ENCODE data around the gene NCOA3. TPM values are rescaled to one million over a fixed set of nuclear protein-coding genes. Genes with fewer than 3 reads are reported as not detected.

Gene NCOA3
- total RNA-seq, 1 experiment from 2014 or later: 60.3 TPM

- Mint-ChIP-seq H3K9me3 (ENCODE audit: low read depth, unreplicated experiment) (no peaks in the 10 kb centered on the region), H3K4me1 (ENCODE audit: low read depth, unreplicated experiment) (no peaks in the 10 kb centered on the region), H3K27me3 (ENCODE audit: unreplicated experiment) (no peaks in the 10 kb centered on the region), H3K27ac (ENCODE audit: unreplicated experiment) (no peak overlapping the region), H3K36me3 (ENCODE audit: insufficient read depth, unreplicated experiment) (no peaks in the 10 kb centered on the region), H3K4me3 (ENCODE audit: low read depth, unreplicated experiment) (no peak overlapping the region)
- BruUV-seq (replicated peaks): no TSS peak
- CTCF ChIA-PET: interaction anchor here (0.8 kb wide), 1 partner anchor 69 kb away, joined by 3 read pairs; no protein-coding TSS in a partner anchor
- no peak for TF ChIP-seq CTCF (IDR thresholded peaks at IDR 0.05; ENCODE audit: unreplicated experiment)
- intact Hi-C loops (cut with micrococcal nuclease; ENCODE audit: unreplicated experiment): no loop called here
- no peak for DNase-seq
Observed at GRCh38 chr20:47698142-47698541, 196.5 kb downstream of the NCOA3 start.

DNA sequence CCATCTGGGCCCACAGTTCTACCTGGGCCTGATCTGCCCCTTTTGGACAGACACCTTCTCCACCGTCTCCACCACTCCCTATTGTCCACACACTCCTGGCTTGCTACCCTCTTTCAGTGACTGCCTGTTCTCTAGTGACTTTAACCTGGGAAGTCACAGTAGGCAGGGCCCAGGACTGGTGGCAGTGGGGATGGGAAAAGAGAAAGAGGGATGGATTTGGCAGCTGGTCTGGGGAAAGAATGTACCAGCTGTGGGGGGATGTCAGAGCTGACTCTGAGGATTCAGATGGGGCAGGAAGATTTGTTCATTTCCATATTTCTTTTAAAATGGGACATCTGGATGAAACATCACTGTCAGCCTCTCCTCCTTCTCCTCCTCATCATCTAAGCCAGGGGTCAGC lies 198.1 kb downstream of the NCOA3 start:
- no peak for DNase-seq
- H3K4me3 Mint-ChIP-seq (ENCODE audit: low read depth, unreplicated experiment): no peak overlapping the region
- BruUV-seq (replicated peaks): no TSS peak
- intact Hi-C loops (cut with micrococcal nuclease; ENCODE audit: unreplicated experiment): no loop called here
- no peaks in the 10 kb centered on the region for H3K9me3 Mint-ChIP-seq (ENCODE audit: low read depth, unreplicated experiment)
- TF ChIP-seq CTCF (IDR thresholded peaks at IDR 0.05; ENCODE audit: unreplicated experiment): no peak
- H3K36me3 Mint-ChIP-seq (ENCODE audit: insufficient read depth, unreplicated experiment): peaks cover 4% of the 10 kb centered on the region
- H3K4me1 Mint-ChIP-seq (ENCODE audit: low read depth, unreplicated experiment): peaks cover 7% of the 10 kb centered on the region
- CTCF ChIA-PET: interaction anchor here (0.8 kb wide), 1 partner anchor 25 kb away, joined by 4 read pairs; no protein-coding TSS in a partner anchor
- H3K27ac Mint-ChIP-seq (ENCODE audit: unreplicated experiment): no peak overlapping the region
- H3K27me3 Mint-ChIP-seq (ENCODE audit: unreplicated experiment): no peaks in the 10 kb centered on the region

DNA sequence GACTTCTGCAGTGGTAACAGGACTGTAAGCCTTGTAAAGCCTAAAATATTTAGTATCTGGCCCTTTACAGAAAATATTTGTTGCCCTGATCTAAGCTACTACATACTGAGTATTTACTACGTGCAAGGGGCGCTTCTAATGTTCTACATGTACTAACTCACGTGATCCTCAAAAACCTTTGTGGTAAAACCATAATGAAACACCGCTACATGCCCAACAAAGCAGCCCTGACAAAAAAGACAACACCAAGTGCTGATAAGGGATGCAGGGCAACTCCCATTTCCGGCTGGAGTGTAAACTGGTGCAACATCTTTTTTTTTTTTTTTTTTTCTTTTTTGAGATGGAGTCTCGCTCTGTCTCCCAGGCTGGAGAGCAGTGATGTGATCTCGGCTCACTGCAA lies 198.6 kb downstream of the NCOA3 start:
- BruUV-seq (replicated peaks): no TSS peak
- DNase-seq: no peak
- no peaks in the 10 kb centered on the region for H3K9me3 Mint-ChIP-seq (ENCODE audit: low read depth, unreplicated experiment)
- CTCF ChIA-PET: interaction anchor here (0.8 kb wide), 1 partner anchor 25 kb away, joined by 4 read pairs; no protein-coding TSS in a partner anchor
- intact Hi-C loops (cut with micrococcal nuclease; ENCODE audit: unreplicated experiment): no loop called here
- H3K4me1 Mint-ChIP-seq (ENCODE audit: low read depth, unreplicated experiment): peaks cover 12% of the 10 kb centered on the region
- H3K27me3 Mint-ChIP-seq (ENCODE audit: unreplicated experiment): no peaks in the 10 kb centered on the region
- TF ChIP-seq CTCF (IDR thresholded peaks at IDR 0.05; ENCODE audit: unreplicated experiment): no peak
- H3K4me3 Mint-ChIP-seq (ENCODE audit: low read depth, unreplicated experiment): no peak overlapping the region
- H3K36me3 Mint-ChIP-seq (ENCODE audit: insufficient read depth, unreplicated experiment): peaks cover 6% of the 10 kb centered on the region
- H3K27ac Mint-ChIP-seq (ENCODE audit: unreplicated experiment): no peak overlapping the region

- Mint-ChIP-seq H3K27ac (ENCODE audit: unreplicated experiment) (no peak overlapping the region), H3K36me3 (ENCODE audit: insufficient read depth, unreplicated experiment) (peaks cover 6% of the 10 kb centered on the region), H3K4me1 (ENCODE audit: low read depth, unreplicated experiment) (peaks cover 13% of the 10 kb centered on the region), H3K9me3 (ENCODE audit: low read depth, unreplicated experiment) (no peaks in the 10 kb centered on the region), H3K27me3 (ENCODE audit: unreplicated experiment) (no peaks in the 10 kb centered on the region), H3K4me3 (ENCODE audit: low read depth, unreplicated experiment) (no peak overlapping the region)
- CTCF ChIA-PET: interaction anchor here (0.5 kb wide), 1 partner anchor 108 kb away, joined by 4 read pairs; no protein-coding TSS in a partner anchor
- DNase-seq: no peak
- no TSS peak for BruUV-seq (replicated peaks)
- no peak for TF ChIP-seq CTCF (IDR thresholded peaks at IDR 0.05; ENCODE audit: unreplicated experiment)
- intact Hi-C loops (cut with micrococcal nuclease; ENCODE audit: unreplicated experiment): no loop called here
Observed at GRCh38 chr20:47701612-47702011, 199.9 kb downstream of the NCOA3 start.
